GM18511 (cell line): ENCODE data around the gene ACP2.

Experiments used
- ATAC-seq: cut with Tn5 transposase; IDR thresholded peaks from one replicate; pipeline ENCODE4 v1.9.1; 2021; ENCODE audit warnings: mild to moderate bottlenecking, moderate library complexity; ENCODE audit not compliant: unreplicated experiment

Gene ACP2

GRCh38 chr11:47269002-47269828, 20.6 kb upstream of the ACP2 start:
- ATAC-seq: peak; percentile 54

GRCh38 chr11:47268448-47269001, 19.9 kb upstream of the ACP2 start:
- ATAC-seq: no peak

GRCh38 chr11:47267876-47268275, 19.3 kb upstream of the ACP2 start:
- no peak for ATAC-seq

- no peak for ATAC-seq
Measured at GRCh38 chr11:47264521-47264920, 15.9 kb upstream of the ACP2 start.

GRCh38 chr11:47264119-47264518, 15.5 kb upstream of the ACP2 start:
- no peak for ATAC-seq

GRCh38 chr11:47261291-47261800, 12.7 kb upstream of the ACP2 start:
- no peak for ATAC-seq

GRCh38 chr11:47260366-47260765, 11.8 kb upstream of the ACP2 start:
- ATAC-seq: no peak

GRCh38 chr11:47259232-47259977, 10.8 kb upstream of the ACP2 start:
- ATAC-seq: no peak

- no peak for ATAC-seq
Measured at GRCh38 chr11:47258317-47258902, 9.8 kb upstream of the ACP2 start.

- no peak for ATAC-seq
Measured at GRCh38 chr11:47257517-47258316, 9.1 kb upstream of the ACP2 start, which contains the start of gene NR1H3. Gene NR1H3, plus strand, starts transcription at chr11:47257996. Its CDS starts 1,221 bp downstream, at chr11:47259217.

- ATAC-seq: no peak
Measured at GRCh38 chr11:47257177-47257516, 8.5 kb upstream of the ACP2 start.

- no peak for ATAC-seq
Measured at GRCh38 chr11:47256374-47256773, 7.8 kb upstream of the ACP2 start.

- ATAC-seq: no peak
Measured at GRCh38 chr11:47254386-47254785, 5.8 kb upstream of the ACP2 start.

GRCh38 chr11:47253660-47254059, 5.0 kb upstream of the ACP2 start:
- no peak for ATAC-seq

GRCh38 chr11:47251751-47252150, 3.1 kb upstream of the ACP2 start:
- ATAC-seq: no peak

- ATAC-seq: no peak
Measured at GRCh38 chr11:47249378-47249715, 733 bp upstream of the ACP2 start.

- ATAC-seq: peak; percentile 36
Measured at GRCh38 chr11:47248304-47248663, 330 bp downstream of the ACP2 start.

GRCh38 chr11:47247502-47247901, 1.1 kb downstream of the ACP2 start:
- no peak for ATAC-seq

GRCh38 chr11:47245611-47246357, 2.8 kb downstream of the ACP2 start:
- ATAC-seq: no peak
